Measurements from ENCODE around the gene HSF2BP.
"Not testable (repeated sequence)": the region's sequence is repeated elsewhere in the genome, so short reads cannot be mapped to it uniquely, and the experiment has no call there.

Gene HSF2BP

DNA sequence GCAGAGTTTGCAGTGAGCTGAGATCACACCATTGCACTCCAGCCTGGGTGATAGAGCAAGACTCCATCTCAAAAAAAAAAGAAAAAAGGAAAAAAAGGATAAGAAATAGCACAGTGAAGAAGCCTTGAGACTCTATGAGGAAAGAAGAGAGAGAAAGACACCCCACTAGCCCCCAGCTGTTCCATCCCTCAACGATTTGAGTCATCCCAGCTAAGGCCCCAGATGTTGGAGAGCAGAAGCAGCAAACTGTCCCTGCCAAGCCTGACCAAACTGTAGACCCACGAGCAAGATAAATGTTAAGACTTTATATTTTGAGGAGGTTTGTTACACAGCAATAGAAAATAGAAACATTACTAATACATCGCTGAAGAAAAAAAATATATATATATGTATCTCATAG, 42.4 kb downstream of the HSF2BP start:
- not testable (repeated sequence) for FAIRE-seq

GRCh38 chr21:43614839-43615238, 44.4 kb downstream of the HSF2BP start:
- no peak for FAIRE-seq

- no peak for FAIRE-seq
Measured at GRCh38 chr21:43613755-43614638, 45.3 kb downstream of the HSF2BP start.

DNA sequence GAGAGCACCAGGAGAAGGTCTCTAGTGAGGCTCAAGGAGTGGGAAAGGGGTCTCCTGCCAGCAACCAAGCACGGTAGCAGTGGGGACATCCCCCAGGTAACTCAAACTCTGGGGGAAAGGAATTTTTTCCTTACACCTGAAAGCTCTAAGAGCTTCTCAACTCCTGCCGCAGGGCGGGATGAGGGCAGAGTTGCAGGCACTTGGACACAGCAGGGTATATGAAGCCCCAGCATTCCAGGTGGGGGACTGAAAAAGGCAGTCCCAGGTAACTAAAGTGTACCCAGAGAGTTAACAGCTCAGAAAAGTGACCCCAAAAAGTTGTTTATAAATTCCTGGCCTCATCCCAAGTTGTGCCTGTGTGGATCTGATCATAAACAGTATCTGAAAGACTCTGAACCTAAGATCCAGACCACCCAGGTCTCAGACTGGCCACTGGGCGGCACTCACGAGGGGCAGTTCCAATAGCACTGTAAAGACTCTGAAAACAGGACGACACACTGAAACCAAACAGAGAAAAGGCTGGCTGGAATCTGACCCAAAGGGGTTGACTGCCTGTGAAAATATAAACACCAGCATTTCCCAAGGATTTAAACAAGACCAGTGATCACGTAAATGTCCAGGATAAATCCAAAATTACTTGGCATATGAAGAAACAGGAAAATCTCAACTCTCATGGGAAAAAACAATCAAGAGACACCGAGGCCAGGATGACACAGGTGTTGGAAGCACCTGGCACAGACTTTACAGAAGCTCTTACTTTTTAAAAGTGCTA, 47.5 kb downstream of the HSF2BP start:
- FAIRE-seq = no peak

- no peak for FAIRE-seq
Measured at GRCh38 chr21:43609501-43610340, 49.6 kb downstream of the HSF2BP start.

DNA sequence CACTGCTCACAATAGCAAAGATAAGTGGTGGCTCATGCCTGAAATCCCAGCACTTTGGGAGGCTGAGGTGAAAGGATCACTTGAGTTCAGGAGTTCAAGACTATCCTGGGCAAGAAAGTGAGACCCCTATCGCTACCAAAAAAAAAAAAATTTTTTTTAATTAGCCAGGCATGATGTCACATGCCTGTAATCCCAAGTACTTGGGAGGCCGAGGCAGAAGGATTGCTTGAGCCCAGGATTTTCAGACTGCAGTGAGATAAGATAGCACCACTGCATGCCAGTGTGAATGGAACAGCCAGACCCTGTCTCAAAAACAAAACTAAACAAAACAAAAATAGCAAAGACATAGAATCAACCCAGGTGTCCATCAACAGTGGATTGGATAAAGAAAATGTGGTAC, 50.6 kb downstream of the HSF2BP start:
- no peak for FAIRE-seq

GRCh38 chr21:43608225-43608624, 51.1 kb downstream of the HSF2BP start:
- no peak for FAIRE-seq

- no peak for FAIRE-seq
Measured at GRCh38 chr21:43605320-43606215, 53.7 kb downstream of the HSF2BP start.

DNA sequence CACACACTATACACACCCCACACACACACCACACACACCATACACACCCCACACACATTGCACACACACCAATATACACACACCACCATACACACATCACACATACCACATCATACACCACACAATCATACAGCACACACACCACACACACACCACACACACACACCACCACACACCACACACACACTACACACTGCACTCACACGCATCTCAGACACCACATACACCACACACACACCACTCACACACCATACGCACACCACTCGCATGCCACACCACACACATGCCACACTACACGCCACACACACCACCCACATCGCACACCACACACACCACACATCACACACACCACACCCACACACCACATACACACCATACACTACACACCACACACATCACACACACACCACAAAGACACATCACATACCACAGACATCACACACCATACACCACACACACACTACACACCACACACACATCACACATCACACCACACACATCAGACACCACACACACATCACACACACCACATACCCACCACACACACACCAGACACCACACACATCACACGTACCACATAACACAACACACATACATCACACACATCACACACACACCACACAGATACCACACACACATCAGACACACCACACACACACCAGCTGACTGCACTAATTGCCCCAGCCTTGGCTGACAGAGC, 54.6 kb downstream of the HSF2BP start:
- no peak for FAIRE-seq

DNA sequence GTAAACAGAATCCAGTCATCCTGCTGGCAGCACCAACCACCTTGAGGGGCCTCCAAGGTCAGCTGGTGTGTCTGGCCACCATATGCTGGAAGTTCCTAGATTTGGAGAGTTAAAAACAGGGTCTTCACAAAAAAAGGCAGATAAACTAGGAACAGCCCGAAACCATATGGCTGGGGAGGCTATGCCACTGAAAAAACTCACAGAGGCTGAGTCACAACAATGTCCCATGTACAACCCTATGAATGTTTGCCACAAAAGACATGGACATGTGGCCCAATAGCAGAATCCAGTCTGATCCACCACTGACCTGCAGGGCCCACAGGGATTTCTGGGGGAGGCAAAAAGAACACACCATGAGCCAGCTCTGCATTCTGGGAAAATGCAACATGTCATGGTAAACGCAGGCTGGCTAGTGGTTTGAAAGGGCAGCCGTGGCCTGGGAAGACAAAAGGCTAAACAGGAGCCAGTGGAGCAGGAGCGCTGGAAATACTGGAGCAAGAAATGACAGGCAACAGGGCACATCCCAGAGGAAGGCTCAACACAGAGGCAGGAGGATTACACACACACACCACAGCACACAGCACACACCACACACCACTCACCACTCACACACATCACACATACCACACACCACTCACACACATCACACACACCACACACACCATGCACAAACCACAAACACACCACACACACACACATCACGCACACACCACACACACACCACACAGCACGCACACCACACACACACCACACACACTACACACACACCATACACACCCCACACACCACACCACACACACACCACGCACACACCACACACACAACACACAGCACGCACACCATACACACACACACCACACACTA, 55.4 kb downstream of the HSF2BP start:
- no peak for FAIRE-seq

- no peak for FAIRE-seq
Measured at GRCh38 chr21:43603233-43603626, 56.1 kb downstream of the HSF2BP start.

GRCh38 chr21:43602266-43603232, 56.7 kb downstream of the HSF2BP start:
- FAIRE-seq = no peak

GRCh38 chr21:43600642-43601402, 58.5 kb downstream of the HSF2BP start:
- no peak for FAIRE-seq

- no peak for FAIRE-seq
Measured at GRCh38 chr21:43599728-43600127, 59.6 kb downstream of the HSF2BP start.

DNA sequence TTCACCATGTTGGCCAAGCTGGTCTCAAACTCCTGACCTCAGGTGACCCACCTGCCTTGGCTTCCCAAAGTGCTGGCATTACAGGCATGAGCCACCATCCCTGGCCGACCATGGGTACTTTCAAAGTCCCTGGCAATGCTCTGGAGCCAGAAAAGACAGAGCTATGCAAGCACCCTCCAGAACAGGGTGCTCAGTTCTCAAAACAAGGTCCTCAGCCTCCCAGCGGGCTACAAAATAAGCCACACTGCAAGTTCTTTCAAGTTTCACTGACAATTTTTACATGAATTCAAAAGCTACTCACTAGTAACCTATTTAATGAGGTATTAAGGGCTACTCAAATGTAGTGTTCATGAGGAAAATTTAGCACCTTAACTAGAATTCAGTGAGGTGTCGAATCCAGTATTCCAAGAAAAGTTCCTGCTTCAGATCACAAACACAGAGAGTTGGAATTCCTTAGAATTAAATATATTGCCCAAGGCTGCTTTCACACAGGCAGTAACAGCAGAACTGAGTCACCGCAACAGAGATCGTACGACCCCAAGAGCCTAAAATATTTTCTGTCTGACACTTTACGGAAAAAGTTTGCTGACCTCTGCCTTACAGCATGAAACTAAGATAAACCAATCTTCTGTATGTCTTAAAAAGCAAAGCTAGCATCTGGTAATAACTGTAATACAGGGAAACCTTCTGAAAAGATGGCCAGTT, 60.7 kb downstream of the HSF2BP start:
- no peak for FAIRE-seq

DNA sequence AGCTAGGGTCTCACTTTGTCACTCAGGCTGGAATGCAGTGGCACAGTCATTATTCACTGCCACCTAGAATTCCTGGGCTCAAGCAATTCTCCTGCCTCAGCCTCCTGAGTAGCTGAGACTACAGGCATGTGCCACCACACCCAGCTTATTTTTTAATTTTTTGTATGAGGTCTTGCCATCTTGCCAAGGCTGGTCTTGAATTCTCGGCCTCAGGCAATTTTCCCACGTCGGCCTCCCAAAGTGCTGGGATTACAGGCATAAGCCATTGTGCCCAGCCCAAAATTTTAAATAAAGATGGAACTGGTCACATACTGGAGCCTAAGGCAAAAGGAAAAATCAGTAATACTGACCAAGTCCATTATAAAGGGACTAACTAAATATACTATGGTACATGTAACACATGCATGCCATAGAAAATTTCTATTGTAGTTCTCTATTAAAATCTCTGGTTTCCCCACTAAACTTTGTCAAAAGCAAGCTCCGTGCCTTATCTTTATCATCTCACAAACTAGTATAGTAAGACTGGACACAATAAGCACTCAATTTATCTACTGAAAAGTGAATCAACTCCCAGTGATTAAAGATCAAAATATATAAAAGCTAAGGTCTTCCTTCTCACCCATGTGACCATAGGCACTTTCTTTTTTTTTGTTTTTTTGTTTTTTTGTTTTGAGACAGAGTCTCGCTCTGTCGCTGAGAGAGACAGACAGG, 61.6 kb downstream of the HSF2BP start:
- no peak for FAIRE-seq

DNA sequence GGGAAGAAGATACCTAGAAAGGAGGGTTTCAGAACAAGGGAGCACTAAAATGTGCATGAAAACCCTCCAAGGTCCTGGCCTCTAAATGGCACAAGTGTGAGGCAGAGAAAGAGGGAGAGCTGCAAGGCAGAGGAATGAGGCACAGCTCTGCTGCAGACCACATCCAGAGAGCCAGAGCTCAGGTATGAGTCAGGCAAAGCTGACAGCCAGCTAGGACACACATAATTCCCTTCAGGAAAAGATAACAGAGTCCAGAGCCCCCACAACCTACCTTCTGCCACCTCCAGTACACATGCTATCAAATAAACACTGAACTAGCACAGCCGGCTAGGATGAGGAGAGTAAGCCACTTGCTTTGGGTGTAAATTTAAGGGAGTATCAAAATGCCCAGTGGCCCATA, 62.2 kb downstream of the HSF2BP start:
- FAIRE-seq = no peak

All from endometrium (tissue), 2 donors.